A673 (cell line): ENCODE data around the gene HSH2D.

Experiments used
- EZH2 ChIP-seq: fragments of 200-600 bp; sonication (generic); IDR thresholded peaks from 2 replicates; pipeline ENCODE4 v1.6.1; 2017; ENCODE audit warnings: borderline replicate concordance, low read depth, mild to moderate bottlenecking, mixed read lengths, antibody characterized with exemption, low read length; ENCODE audit not compliant: poor library complexity, severe bottlenecking
- TF ChIP-seq, protein P1 (sequence below): fragments of 300-800, 200-600 bp; sonication (generic); conservative IDR thresholded peaks from 2 replicates; pipeline ENCODE4 v1.5.1; 2017; ENCODE audit warnings: low read depth, mild to moderate bottlenecking, antibody characterized with exemption, low read length, moderate library complexity, mixed read lengths

- TF ChIP-seq, protein P1, sequence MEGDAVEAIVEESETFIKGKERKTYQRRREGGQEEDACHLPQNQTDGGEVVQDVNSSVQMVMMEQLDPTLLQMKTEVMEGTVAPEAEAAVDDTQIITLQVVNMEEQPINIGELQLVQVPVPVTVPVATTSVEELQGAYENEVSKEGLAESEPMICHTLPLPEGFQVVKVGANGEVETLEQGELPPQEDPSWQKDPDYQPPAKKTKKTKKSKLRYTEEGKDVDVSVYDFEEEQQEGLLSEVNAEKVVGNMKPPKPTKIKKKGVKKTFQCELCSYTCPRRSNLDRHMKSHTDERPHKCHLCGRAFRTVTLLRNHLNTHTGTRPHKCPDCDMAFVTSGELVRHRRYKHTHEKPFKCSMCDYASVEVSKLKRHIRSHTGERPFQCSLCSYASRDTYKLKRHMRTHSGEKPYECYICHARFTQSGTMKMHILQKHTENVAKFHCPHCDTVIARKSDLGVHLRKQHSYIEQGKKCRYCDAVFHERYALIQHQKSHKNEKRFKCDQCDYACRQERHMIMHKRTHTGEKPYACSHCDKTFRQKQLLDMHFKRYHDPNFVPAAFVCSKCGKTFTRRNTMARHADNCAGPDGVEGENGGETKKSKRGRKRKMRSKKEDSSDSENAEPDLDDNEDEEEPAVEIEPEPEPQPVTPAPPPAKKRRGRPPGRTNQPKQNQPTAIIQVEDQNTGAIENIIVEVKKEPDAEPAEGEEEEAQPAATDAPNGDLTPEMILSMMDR = no peak
- TF ChIP-seq EZH2 = no peak
Measured at GRCh38 chr19:16168465-16169081, 25.1 kb downstream of the HSH2D start.
